ENCODE measurements around the gene ATP2B3. TPM values are rescaled to one million over a fixed set of nuclear protein-coding genes. Genes with fewer than 3 reads are reported as not detected.

The ATP2B3 gene
- total and polyA plus RNA-seq, 10 of the 15 experiments (the other 5 are each of a cell fraction or from before 2014, with no cell fraction given): 0.01 TPM; not detected in 9

GRCh38 chrX:153592966-153593688 is 75.7 kb downstream of the ATP2B3 start (continued):
- no peak for TF ChIP-seq E2F8 (IDR thresholded peaks at IDR 0.05; ENCODE audit: low read depth, partially characterized antibody)
- no peak for TF ChIP-seq RB1 (IDR thresholded peaks at IDR 0.05; ENCODE audit: borderline replicate concordance)
- no peak for TF ChIP-seq SKIL (IDR thresholded peaks at IDR 0.05; ENCODE audit: low read depth, poor library complexity, severe bottlenecking)
- TF ChIP-seq STAT1 (conservative IDR thresholded peaks at IDR 0.05): no peak
- no peak for TF ChIP-seq CBX5 (IDR thresholded peaks at IDR 0.05; ENCODE audit: low read depth)

- no peaks in the 10 kb centered on the region for H4K20me1 ChIP-seq (ENCODE audit: control insufficient read depth, insufficient read depth)
- H2AFZ ChIP-seq (ENCODE audit: control insufficient read depth, low read depth, low read length): no peak overlapping the region
- no peak overlapping the region for H3K27ac ChIP-seq (ENCODE audit: control insufficient read depth, insufficient read depth)
- H3K36me3 ChIP-seq (ENCODE audit: control insufficient read depth in 2 of 2, insufficient read depth in 2 of 2, low read length in 1 of 2): no peaks in the 10 kb centered on the region; a peak in 1 of 4 replicates
- DNase-seq (ENCODE audit: low read depth, low spot score): no peak
- H3K9ac ChIP-seq (ENCODE audit: control insufficient read depth, insufficient read depth, low read length): no peak overlapping the region
- H3K4me3 ChIP-seq: no peak overlapping the region
- TF ChIP-seq NBN (IDR thresholded peaks at IDR 0.05) (no peak), NR2F1 (conservative IDR thresholded peaks at IDR 0.05) (no peak), POLR2A (IDR thresholded peaks at IDR 0.05; ENCODE audit: low read depth, low read length) (no peak), SREBF2 (IDR thresholded peaks at IDR 0.05; ENCODE audit: low read length) (no peak), RBBP5 (conservative IDR thresholded peaks at IDR 0.05) (no peak), ZNF24 (IDR thresholded peaks at IDR 0.05) (no peak)
- no peaks in the 10 kb centered on the region for H3K27me3 ChIP-seq (replicated peaks in 1 of 2; ENCODE audit: control insufficient read depth in 2 of 2, insufficient read depth in 2 of 2, low read length in 1 of 2)
- ChIA-PET RAD21 (ENCODE audit: unreplicated experiment) (no interaction called here), POLR2A (no interaction called here), CTCF (no interaction called here), SMC1A (ENCODE audit: uncharacterized antibody, unreplicated experiment) (no interaction called here)
- 66% methylated on average over 22 of the region's 22 CpGs for WGBS (ENCODE audit: insufficient coverage, insufficient replicate concordance, low lambda C conversion rate, missing lambda C conversion rate)
- intact Hi-C loops (cut with micrococcal nuclease; ENCODE audit: unreplicated experiment): no loop called here
- in situ Hi-C loops (cut with MboI): no loop called here
- ATAC-seq: no peak
- no peaks in the 10 kb centered on the region; the same call in 2 of the 3 replicates for H3K9me3 ChIP-seq (replicated peaks; ENCODE audit: control insufficient read depth, insufficient read depth, low read length)
- FAIRE-seq: no peak
- no peaks in the 10 kb centered on the region for H3K4me1 ChIP-seq (ENCODE audit: control insufficient read depth, insufficient read depth, low read length)
- no TSS peak for BruUV-seq (replicated peaks)
- peaks cover 14% of the 10 kb centered on the region for H3K79me2 ChIP-seq (ENCODE audit: control insufficient read depth, insufficient read depth, low read length)
- no peak overlapping the region for H3K4me2 ChIP-seq (ENCODE audit: control insufficient read depth, insufficient read depth)
Observed at GRCh38 chrX:153593811-153594500, 76.5 kb downstream of the ATP2B3 start.

Measured in GM12878 (cell line).